Measurements from ENCODE around the gene ZNF385C.

DNA sequence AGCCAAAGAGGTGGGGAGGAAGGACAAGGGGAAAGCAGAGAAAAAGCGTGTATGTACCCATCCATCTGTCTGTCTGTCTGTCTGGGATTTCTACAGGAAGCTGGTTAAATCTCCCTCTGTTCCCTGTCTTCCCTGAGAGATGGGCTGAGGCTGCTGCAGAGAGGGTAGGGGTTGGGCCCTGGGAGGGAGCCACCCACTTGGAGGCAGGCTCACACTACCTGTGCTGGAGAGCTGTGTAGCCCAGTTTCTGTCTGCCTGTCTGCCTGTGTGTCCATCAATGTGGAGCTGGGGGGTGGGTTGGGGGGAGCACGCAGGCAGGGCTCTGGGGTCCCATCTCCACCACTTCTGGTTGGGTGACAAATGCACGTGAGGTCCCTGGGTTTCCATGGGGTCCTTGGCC is 29.3 kb downstream of the ZNF385C start:
- TF ChIP-seq, protein P1, sequence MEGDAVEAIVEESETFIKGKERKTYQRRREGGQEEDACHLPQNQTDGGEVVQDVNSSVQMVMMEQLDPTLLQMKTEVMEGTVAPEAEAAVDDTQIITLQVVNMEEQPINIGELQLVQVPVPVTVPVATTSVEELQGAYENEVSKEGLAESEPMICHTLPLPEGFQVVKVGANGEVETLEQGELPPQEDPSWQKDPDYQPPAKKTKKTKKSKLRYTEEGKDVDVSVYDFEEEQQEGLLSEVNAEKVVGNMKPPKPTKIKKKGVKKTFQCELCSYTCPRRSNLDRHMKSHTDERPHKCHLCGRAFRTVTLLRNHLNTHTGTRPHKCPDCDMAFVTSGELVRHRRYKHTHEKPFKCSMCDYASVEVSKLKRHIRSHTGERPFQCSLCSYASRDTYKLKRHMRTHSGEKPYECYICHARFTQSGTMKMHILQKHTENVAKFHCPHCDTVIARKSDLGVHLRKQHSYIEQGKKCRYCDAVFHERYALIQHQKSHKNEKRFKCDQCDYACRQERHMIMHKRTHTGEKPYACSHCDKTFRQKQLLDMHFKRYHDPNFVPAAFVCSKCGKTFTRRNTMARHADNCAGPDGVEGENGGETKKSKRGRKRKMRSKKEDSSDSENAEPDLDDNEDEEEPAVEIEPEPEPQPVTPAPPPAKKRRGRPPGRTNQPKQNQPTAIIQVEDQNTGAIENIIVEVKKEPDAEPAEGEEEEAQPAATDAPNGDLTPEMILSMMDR (IDR thresholded peaks at IDR 0.05): no peak
- TF ChIP-seq POLR2A (IDR thresholded peaks at IDR 0.05): no peak

All from body of pancreas (tissue), 4 donors.